HT1080 (cell line): Measurements from ENCODE around the gene LTBP3. TPM values are rescaled to one million over a fixed set of nuclear protein-coding genes. Genes with fewer than 3 reads are reported as not detected.

Source experiments
- DNase-seq: peaks from one replicate; pipeline ENCODE4 v3.0.0-alpha.2; 2015; ENCODE audit warnings: low read depth
- total RNA-seq: library from RNA; depleted of rRNA; stranded (reverse); fragments of >200 nt; shearing (Covaris generic); gene quantifications from 2 replicates; pipeline ENCODE4 v1.2.3, GENCODE V29; 2014

LTBP3 gene
- total RNA-seq, 1 experiment from 2014 or later = 6.5 TPM

- no peak for DNase-seq
Measured at GRCh38 chr11:65586247-65586630, 28.1 kb upstream of the LTBP3 start.

- no peak for DNase-seq
Measured at GRCh38 chr11:65585396-65586246, 27.5 kb upstream of the LTBP3 start.

- DNase-seq = no peak
Measured at GRCh38 chr11:65584723-65585171, 26.6 kb upstream of the LTBP3 start.

- no peak for DNase-seq
Measured at GRCh38 chr11:65584106-65584505, 25.9 kb upstream of the LTBP3 start.

- DNase-seq = no peak
Measured at GRCh38 chr11:65583589-65583988, 25.4 kb upstream of the LTBP3 start.

- DNase-seq = no peak
Measured at GRCh38 chr11:65581928-65582327, 23.8 kb upstream of the LTBP3 start.

- DNase-seq = no peak
Measured at GRCh38 chr11:65580756-65581155, 22.6 kb upstream of the LTBP3 start.

GRCh38 chr11:65580031-65580692 lies 22.0 kb upstream of the LTBP3 start:
- DNase-seq = no peak

GRCh38 chr11:65579291-65579690 lies 21.1 kb upstream of the LTBP3 start:
- no peak for DNase-seq

- no peak for DNase-seq
Measured at GRCh38 chr11:65578667-65579066, 20.5 kb upstream of the LTBP3 start.

GRCh38 chr11:65578134-65578533 lies 20.0 kb upstream of the LTBP3 start:
- DNase-seq = no peak

GRCh38 chr11:65577756-65578109 lies 19.6 kb upstream of the LTBP3 start:
- DNase-seq = no peak

- DNase-seq = peak; percentile 93
Measured at GRCh38 chr11:65576867-65577755, 19.0 kb upstream of the LTBP3 start.

- DNase-seq = no peak
Measured at GRCh38 chr11:65576232-65576866, 18.2 kb upstream of the LTBP3 start.

- peak; percentile 52 for DNase-seq
Measured at GRCh38 chr11:65575568-65576231, 17.5 kb upstream of the LTBP3 start, which contains the start of gene EHBP1L1. EHBP1L1 (plus strand) TSS chr11:65576053; CDS start chr11:65576303, 250 bp downstream.

GRCh38 chr11:65574811-65575567 lies 16.8 kb upstream of the LTBP3 start:
- no peak for DNase-seq

GRCh38 chr11:65574109-65574810 lies 16.1 kb upstream of the LTBP3 start:
- DNase-seq = peak; percentile 96

GRCh38 chr11:65573391-65574079 lies 15.4 kb upstream of the LTBP3 start:
- DNase-seq = no peak
